Measurements from ENCODE around the gene AXIN1. TPM values are rescaled to one million over a fixed set of nuclear protein-coding genes. Genes with fewer than 3 reads are reported as not detected.

The AXIN1 gene
- total and polyA plus RNA-seq, 2 donors: 20.0 to 24.1 TPM

DNA sequence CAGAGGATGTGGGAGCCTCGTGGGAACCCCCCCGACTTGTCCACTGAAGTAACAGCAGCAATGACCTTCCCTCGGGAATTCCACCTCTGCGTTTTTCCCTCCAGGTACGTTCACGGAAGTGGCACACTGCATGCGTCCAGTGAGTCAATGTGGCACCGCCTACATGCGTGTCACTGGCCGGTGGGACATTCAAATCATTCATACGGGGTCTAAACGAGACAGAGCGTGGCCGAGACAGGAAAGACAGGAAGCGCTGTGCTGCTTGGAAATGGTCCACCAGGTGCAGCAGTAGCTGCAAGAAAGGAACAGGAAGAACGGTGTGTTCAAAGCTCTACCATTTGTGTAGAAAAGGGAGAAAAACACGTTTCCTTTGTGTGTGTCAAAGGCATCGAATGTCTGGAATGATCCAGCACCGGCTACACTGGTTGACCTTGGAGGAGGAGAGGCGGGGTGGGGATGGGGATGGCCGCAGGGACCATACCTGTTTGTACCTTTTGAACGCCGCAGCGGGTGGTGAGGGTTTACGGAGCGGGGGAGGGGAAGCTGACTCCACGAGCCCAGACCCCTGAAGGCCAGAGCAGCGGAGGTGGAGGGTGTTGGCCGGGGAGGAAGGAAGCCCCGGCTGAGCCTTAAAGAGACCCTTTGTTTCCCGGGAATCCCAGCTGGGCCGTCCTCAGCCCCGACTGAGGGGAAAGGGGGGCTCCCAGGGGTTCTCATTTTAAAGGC, 31.0 kb upstream of the AXIN1 start:
- WGBS: 22% methylated on average over 33 of the region's 33 CpGs

DNA sequence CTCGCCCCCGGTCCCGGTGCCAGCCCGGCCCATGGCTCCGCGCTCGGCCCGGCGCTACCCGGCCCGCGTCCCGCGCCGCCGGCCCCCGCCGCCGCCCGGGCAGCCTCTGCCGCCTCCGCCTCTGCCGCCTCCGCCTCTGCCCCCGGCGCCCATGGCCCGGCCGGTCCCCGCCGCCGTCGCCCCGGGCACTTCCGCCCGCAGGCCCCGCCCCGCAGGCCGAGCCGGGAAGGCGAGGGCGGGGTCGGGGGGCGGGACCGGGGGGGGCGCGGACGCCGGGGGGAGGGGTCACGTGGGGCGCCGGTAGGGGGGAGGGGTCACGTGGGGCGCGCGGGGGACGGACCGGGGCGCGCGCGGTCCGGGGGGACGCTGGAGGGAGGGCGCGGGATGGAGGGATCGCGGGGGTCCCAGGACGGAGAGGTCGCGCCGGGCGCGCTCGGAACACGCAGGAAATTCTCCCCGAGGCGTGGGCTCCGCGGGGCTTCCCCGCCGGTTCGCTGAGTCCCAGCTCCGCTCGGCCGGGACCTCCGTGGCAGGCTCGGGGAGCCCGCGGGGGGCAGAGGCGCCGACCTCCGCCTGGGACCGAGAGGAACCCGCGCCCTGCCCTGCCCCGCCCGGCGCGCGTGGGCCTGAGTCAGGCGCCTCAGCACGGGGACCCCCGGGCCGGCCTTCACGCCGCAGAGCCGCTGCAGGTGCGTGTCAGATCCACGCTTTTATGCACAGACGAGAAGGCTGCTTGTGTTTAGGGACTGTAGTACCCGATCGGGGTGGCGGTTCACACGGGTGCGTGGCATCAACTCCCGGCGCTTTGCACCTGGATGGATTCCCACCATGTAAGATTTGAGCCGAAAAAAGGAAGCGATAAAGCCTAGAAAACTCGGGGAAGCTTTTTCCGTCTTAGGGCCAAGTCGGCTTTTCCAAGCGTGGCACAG, 29.5 kb upstream of the AXIN1 start, which contains the start of gene PGAP6:
TSS of gene PGAP6 (minus strand) at position 190 of the 929 bp plus-strand sequence. CDS start at position 33, 157 bp downstream.
- peaks cover 17 to 32% of the 10 kb centered on the region in 2 donors for H3K4me1 ChIP-seq (ENCODE audit: control insufficient read depth in 2 of 2, insufficient read depth in 2 of 2, low read length in 2 of 2)
- H3K27ac ChIP-seq (ENCODE audit: low read depth in 1 of 2, low read length in 1 of 2): peak within 1 kb of the TSS in 1 of 2 donors; percentile 78
- peak in 3 of 9 donors; percentile 52 to 67 (median 59) for DNase-seq (ENCODE audit: low read depth in 6 of 9, low spot score in 9 of 9)

More for the DNA sequence above, 31.0 kb upstream of the AXIN1 start:
- peak in 5 of 9 donors; percentile 43 to 81 (median 55) for DNase-seq (ENCODE audit: low read depth in 6 of 9, low spot score in 9 of 9)
- Histone ChIP-seq H3K4me3 (ENCODE audit: low read length in 2 of 2) (peak overlapping the region; percentile 54 to 93), H3K27me3 (ENCODE audit: control insufficient read depth in 2 of 2, insufficient read depth in 1 of 2, low read length in 1 of 2) (peaks cover 0 to 27% of the 10 kb centered on the region in 2 donors), H3K9me3 (ENCODE audit: control insufficient read depth in 2 of 2, insufficient read depth in 1 of 2, low read length in 1 of 2) (no peaks in the 10 kb centered on the region), H3K36me3 (ENCODE audit: control insufficient read depth in 2 of 2, insufficient read depth in 2 of 2, low read length in 1 of 2) (no peaks in the 10 kb centered on the region), H3K27ac (ENCODE audit: low read depth in 1 of 2, low read length in 1 of 2) (peak overlapping the region; percentile 52 to 73), H3K4me1 (ENCODE audit: control insufficient read depth in 2 of 2, insufficient read depth in 2 of 2, low read length in 2 of 2) (peaks cover 17 to 32% of the 10 kb centered on the region in 2 donors)

DNA sequence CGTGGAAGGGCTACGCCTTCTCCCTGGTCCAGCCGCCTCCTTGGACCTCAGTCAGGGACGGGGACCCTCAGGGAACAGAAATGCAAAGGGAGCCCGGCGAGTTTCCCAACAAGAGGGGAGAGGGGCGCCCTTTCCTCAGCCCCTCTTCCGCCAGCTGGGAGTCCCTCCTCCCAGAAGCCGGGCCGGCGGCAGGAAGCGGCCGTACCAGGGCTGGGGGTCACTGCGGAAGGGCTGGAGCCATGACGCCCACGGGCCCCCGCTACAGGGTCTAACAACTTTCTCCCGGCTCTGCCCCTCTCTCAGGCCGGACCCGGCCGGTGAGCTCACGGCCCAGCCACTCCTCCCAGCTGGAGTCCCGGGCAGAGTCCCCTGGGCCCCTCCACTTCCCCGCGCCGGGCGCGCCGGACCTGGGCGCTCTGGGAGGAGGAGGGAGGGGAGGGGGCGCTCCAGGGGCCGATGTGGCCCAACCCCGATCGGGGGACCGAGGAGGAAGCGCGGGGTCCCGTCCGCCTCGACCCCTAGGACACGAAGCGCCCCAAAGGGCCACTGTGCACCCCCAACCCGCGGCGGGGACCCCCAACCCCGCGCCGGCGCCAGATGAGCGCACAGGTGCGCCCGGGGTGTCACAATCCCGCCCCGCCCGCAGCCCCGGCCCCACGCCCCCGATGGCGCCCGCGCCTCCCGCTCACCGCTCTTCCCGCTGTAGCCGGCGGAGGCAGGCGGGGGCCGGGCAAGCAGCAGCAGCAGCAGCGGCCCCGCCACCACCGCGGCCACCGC, 28.7 kb upstream of the AXIN1 start:
- Histone ChIP-seq H3K9me3 (ENCODE audit: control insufficient read depth in 2 of 2, insufficient read depth in 1 of 2, low read length in 1 of 2) (no peaks in the 10 kb centered on the region), H3K27ac (ENCODE audit: low read depth in 1 of 2, low read length in 1 of 2) (peak overlapping the region in 1 of 2 donors; percentile 11), H3K4me1 (ENCODE audit: control insufficient read depth in 2 of 2, insufficient read depth in 2 of 2, low read length in 2 of 2) (peaks cover 17 to 32% of the 10 kb centered on the region in 2 donors), H3K27me3 (ENCODE audit: control insufficient read depth in 2 of 2, insufficient read depth in 1 of 2, low read length in 1 of 2) (peaks cover 0 to 27% of the 10 kb centered on the region in 2 donors), H3K4me3 (ENCODE audit: low read length in 2 of 2) (peak overlapping the region; percentile 68 to 93), H3K36me3 (ENCODE audit: control insufficient read depth in 2 of 2, insufficient read depth in 2 of 2, low read length in 1 of 2) (peaks cover 13 to 18% of the 10 kb centered on the region in 2 donors)
- no peak for DNase-seq (ENCODE audit: low read depth in 6 of 9, low spot score in 9 of 9)
- 3% methylated on average over 73 of the region's 73 CpGs for WGBS

More for the DNA sequence above, 29.5 kb upstream of the AXIN1 start, which contains the start of gene PGAP6:
- Histone ChIP-seq H3K36me3 (ENCODE audit: control insufficient read depth in 2 of 2, insufficient read depth in 2 of 2, low read length in 1 of 2) (peaks cover 5 to 9% of the 10 kb centered on the region in 2 donors), H3K9me3 (ENCODE audit: control insufficient read depth in 2 of 2, insufficient read depth in 1 of 2, low read length in 1 of 2) (no peaks in the 10 kb centered on the region), H3K4me3 (ENCODE audit: low read length in 2 of 2) (peak within 1 kb of the TSS; percentile 68 to 93), H3K27me3 (ENCODE audit: control insufficient read depth in 2 of 2, insufficient read depth in 1 of 2, low read length in 1 of 2) (peaks cover 0 to 27% of the 10 kb centered on the region in 2 donors)
- WGBS: under 1% methylated on average over 118 of the region's 123 CpGs

DNA sequence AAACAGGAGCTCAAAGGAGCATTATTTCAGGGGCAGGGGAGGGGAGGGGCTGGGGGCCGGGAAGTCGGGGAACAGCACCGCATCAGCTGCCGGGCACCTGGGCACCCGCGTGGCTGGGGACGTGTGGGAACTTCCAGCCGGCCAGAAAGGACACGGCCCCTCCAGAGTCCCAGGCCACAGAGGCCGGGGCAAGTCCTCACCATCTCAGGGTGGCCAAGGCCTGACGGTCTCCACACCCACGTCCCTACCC, 28.2 kb upstream of the AXIN1 start:
- DNase-seq (ENCODE audit: low read depth in 6 of 9, low spot score in 9 of 9): no peak
- Histone ChIP-seq H3K4me3 (ENCODE audit: low read length in 2 of 2) (peak overlapping the region; percentile 68 to 93), H3K4me1 (ENCODE audit: control insufficient read depth in 2 of 2, insufficient read depth in 2 of 2, low read length in 2 of 2) (peaks cover 17 to 32% of the 10 kb centered on the region in 2 donors), H3K27me3 (ENCODE audit: control insufficient read depth in 2 of 2, insufficient read depth in 1 of 2, low read length in 1 of 2) (peaks cover 0 to 27% of the 10 kb centered on the region in 2 donors), H3K9me3 (ENCODE audit: control insufficient read depth in 2 of 2, insufficient read depth in 1 of 2, low read length in 1 of 2) (no peaks in the 10 kb centered on the region), H3K36me3 (ENCODE audit: control insufficient read depth in 2 of 2, insufficient read depth in 2 of 2, low read length in 1 of 2) (peaks cover 18 to 23% of the 10 kb centered on the region in 2 donors), H3K27ac (ENCODE audit: low read depth in 1 of 2, low read length in 1 of 2) (no peak overlapping the region)
- 19% methylated on average over 12 of the region's 12 CpGs for WGBS

DNA sequence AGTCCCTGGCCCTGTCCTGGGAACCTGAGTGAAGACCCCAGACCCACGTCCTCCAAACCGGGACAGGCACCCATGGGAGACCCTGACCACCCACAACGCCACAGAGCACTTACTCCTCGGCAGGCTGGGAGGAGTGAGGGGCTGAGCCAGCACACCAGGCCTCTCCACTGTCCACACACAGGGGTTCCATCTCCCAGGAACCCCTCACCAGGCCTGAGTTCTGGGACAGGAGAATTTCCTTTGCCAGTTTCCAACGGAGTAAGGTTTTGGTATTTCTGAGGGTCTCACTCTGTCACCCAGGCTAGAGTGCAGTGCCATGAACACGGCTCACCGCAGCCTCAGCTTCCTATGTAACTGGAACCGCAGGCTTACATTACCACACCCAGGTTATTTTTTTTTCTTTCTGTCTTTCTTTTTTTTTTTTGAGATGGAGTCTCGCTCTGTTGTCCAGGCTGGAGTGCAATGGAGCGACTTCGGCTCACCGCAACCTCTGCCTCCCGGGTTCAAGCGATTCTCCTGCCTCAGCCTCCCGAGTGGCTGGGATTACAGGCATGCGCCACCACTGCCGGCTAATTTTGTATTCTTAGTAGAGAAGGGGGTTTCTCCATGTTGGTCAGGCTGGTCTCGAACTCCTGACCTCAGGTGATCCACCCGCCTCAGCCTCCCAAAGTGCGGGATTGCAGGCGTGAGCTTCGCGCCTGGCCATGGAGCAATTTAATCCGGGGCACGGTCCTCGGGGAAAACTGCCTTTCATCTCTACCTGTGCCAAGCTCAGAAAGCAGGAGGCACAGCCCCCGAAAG, 27.6 kb upstream of the AXIN1 start:
- peaks cover 17 to 32% of the 10 kb centered on the region in 2 donors for H3K4me1 ChIP-seq (ENCODE audit: control insufficient read depth in 2 of 2, insufficient read depth in 2 of 2, low read length in 2 of 2)
- no peak for DNase-seq (ENCODE audit: low read depth in 6 of 9, low spot score in 9 of 9)

DNA sequence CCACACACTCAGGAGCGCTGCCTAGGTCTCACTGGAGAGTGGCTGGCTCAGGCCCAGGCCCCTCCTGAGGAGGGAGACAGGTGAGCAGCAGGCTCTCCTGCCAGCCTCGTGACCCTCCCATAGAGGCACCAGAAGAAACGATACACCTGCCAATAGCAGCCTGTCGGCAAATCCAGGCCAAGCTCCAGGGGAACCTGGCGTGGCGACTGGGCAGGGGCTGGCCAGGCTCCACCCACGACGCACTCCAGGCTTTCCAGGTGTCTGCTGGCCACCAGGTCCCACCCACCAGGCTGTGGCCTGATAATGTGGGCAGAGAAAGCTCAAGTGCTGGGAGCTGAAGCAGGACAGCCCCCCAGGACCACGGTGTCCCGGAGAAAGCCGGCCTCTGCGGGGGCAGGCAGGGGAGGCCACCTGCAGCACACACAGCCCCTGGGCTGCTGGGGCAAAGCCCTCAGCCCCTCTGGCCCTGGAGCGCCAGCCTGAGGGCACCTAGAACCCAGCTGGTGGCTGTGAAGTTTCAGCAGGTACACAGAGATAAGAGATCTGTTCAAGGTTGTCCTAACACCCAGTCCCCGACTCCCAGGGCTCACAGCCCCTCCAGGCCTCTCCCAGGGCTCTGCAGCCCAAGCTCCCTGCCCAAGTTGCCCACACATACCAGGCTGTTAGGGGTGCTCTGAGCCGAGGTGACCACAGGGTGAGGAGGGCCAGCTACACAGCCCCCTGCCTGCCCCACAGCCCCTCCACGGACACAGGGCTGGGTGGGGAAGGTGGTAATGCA, 26.8 kb upstream of the AXIN1 start:
- H3K9me3 ChIP-seq (ENCODE audit: control insufficient read depth in 2 of 2, insufficient read depth in 1 of 2, low read length in 1 of 2): no peaks in the 10 kb centered on the region
- H3K36me3 ChIP-seq (ENCODE audit: control insufficient read depth in 2 of 2, insufficient read depth in 2 of 2, low read length in 1 of 2): peaks cover 28 to 29% of the 10 kb centered on the region in 2 donors
- no peak for DNase-seq (ENCODE audit: low read depth in 6 of 9, low spot score in 9 of 9)
- no peak overlapping the region for H3K4me3 ChIP-seq (ENCODE audit: low read length in 2 of 2)
- peaks cover 0 to 27% of the 10 kb centered on the region in 2 donors for H3K27me3 ChIP-seq (ENCODE audit: control insufficient read depth in 2 of 2, insufficient read depth in 1 of 2, low read length in 1 of 2)
- WGBS: 93% methylated on average over 16 of the region's 16 CpGs
- H3K27ac ChIP-seq (ENCODE audit: low read depth in 1 of 2, low read length in 1 of 2): no peak overlapping the region
- H3K4me1 ChIP-seq (ENCODE audit: control insufficient read depth in 2 of 2, insufficient read depth in 2 of 2, low read length in 2 of 2): peaks cover 17 to 32% of the 10 kb centered on the region in 2 donors

More for the DNA sequence above, 27.6 kb upstream of the AXIN1 start:
- Histone ChIP-seq H3K9me3 (ENCODE audit: control insufficient read depth in 2 of 2, insufficient read depth in 1 of 2, low read length in 1 of 2) (no peaks in the 10 kb centered on the region), H3K4me3 (ENCODE audit: low read length in 2 of 2) (peak overlapping the region in 1 of 2 donors; percentile 93), H3K36me3 (ENCODE audit: control insufficient read depth in 2 of 2, insufficient read depth in 2 of 2, low read length in 1 of 2) (peaks cover 21 to 23% of the 10 kb centered on the region in 2 donors), H3K27ac (ENCODE audit: low read depth in 1 of 2, low read length in 1 of 2) (no peak overlapping the region), H3K27me3 (ENCODE audit: control insufficient read depth in 2 of 2, insufficient read depth in 1 of 2, low read length in 1 of 2) (peaks cover 0 to 27% of the 10 kb centered on the region in 2 donors)
- WGBS: 90% methylated on average over 27 of the region's 27 CpGs

DNA sequence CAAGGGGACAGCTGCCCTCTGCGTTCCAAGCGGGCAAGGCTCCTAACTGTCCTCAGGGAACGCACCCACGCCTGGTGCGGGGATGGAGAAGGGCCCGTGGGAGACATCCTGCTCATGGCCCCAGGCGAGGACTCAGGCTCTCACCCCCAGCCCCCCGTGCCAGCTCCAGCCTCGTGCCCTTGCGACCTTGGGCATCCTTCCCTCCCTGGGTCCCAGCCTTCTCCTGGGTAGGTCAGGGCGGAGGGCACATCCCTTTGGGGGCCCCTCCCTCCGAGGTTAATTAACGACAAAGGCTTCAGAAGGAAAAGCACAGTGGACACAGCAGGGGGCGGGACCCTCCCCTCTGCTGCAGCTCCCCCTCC, 26.3 kb upstream of the AXIN1 start:
- Histone ChIP-seq H3K4me1 (ENCODE audit: control insufficient read depth in 2 of 2, insufficient read depth in 2 of 2, low read length in 2 of 2) (peaks cover 17 to 26% of the 10 kb centered on the region in 2 donors), H3K9me3 (ENCODE audit: control insufficient read depth in 2 of 2, insufficient read depth in 1 of 2, low read length in 1 of 2) (no peaks in the 10 kb centered on the region), H3K4me3 (ENCODE audit: low read length in 2 of 2) (no peak overlapping the region), H3K27me3 (ENCODE audit: control insufficient read depth in 2 of 2, insufficient read depth in 1 of 2, low read length in 1 of 2) (peaks cover 0 to 23% of the 10 kb centered on the region in 2 donors), H3K27ac (ENCODE audit: low read depth in 1 of 2, low read length in 1 of 2) (no peak overlapping the region), H3K36me3 (ENCODE audit: control insufficient read depth in 2 of 2, insufficient read depth in 2 of 2, low read length in 1 of 2) (peaks cover 31 to 34% of the 10 kb centered on the region in 2 donors)
- DNase-seq (ENCODE audit: low read depth in 6 of 9, low spot score in 9 of 9): no peak
- 91% methylated on average over 14 of the region's 14 CpGs for WGBS

Data from thymus (tissue), 11 donors.